Activated CD8-positive, alpha-beta T cell treated with anti-CD3 and anti-CD28 coated beads for 36 hours (primary cell): ENCODE data around the gene SCN1A. TPM values are rescaled to one million over a fixed set of nuclear protein-coding genes. Genes with fewer than 3 reads are reported as not detected.

Source experiments
- ATAC-seq: fragments of 200-7000 bp; cut with Tn5 transposase; one replicate; pipeline ENCODE4 v1.10.0; 2021; ENCODE audit warnings: mild to moderate bottlenecking, moderate library complexity
- CTCF ChIA-PET: fragments of 350-600 bp; sonication (Branson Sonifier 250); formaldehyde crosslinking; loops from one replicate; lab custom pipeline; 2021; ENCODE audit warnings: antibody characterized with exemption; lab: Charles Lee
- POLR2A ChIA-PET: fragments of 350-600 bp; sonication (Branson Sonifier 250); formaldehyde crosslinking; loops from one replicate; lab custom pipeline; 2021; ENCODE audit warnings: antibody characterized with exemption; lab: Charles Lee
- DNase-seq: peaks from one replicate; pipeline ENCODE4 v3.0.0-alpha.2; 2020
- H3K27ac Mint-ChIP-seq: one replicate; pipeline ENCODE4 v1.8.0; 2021; ENCODE audit warnings: mild to moderate bottlenecking, mixed read lengths
- H3K27me3 Mint-ChIP-seq: one replicate; pipeline ENCODE4 v1.8.0; 2021; ENCODE audit warnings: mixed read lengths
- H3K36me3 Mint-ChIP-seq: one replicate; pipeline ENCODE4 v1.8.0; 2021; ENCODE audit warnings: low read depth, mixed read lengths
- H3K4me1 Mint-ChIP-seq: one replicate; pipeline ENCODE4 v1.8.0; 2021; ENCODE audit warnings: low read depth, mixed read lengths
- H3K4me3 Mint-ChIP-seq: one replicate; pipeline ENCODE4 v1.8.0; 2021; ENCODE audit warnings: mild to moderate bottlenecking, moderate library complexity, mixed read lengths
- H3K9me3 Mint-ChIP-seq: one replicate; pipeline ENCODE4 v1.8.0; 2021; ENCODE audit warnings: mixed read lengths
- CTCF ChIP-seq: fragments of 200-600 bp; IDR thresholded peaks from one replicate; pipeline ENCODE4 v1.8.0; 2022; ENCODE audit warnings: antibody characterized with exemption, mild to moderate bottlenecking
- intact Hi-C: fragments of 100-400 bp; cut with micrococcal nuclease; formaldehyde crosslinking; loops from one replicate; pipeline ENCODE4 v1.10.0; 2022
- total RNA-seq, 2 experiments: library from RNA; stranded (reverse); gene quantifications; one replicate each; pipeline ENCODE4 v1.2.3, GENCODE V29; 2021

SCN1A gene
- total RNA-seq, 2 experiments from 2014 or later, result not detected

GRCh38 chr2:166137331-166137730 is 9.5 kb upstream of the SCN1A start:
- POLR2A ChIA-PET, result no interaction called here
- no peak for TF ChIP-seq CTCF
- H3K27me3 Mint-ChIP-seq, result peaks cover 10% of the 10 kb centered on the region
- ATAC-seq, result no peak
- H3K9me3 Mint-ChIP-seq, result peaks cover 4% of the 10 kb centered on the region
- intact Hi-C loops, result no loop called here
- H3K27ac Mint-ChIP-seq, result no peak overlapping the region
- no peaks in the 10 kb centered on the region for H3K36me3 Mint-ChIP-seq
- DNase-seq, result no peak
- H3K4me3 Mint-ChIP-seq, result no peak overlapping the region
- CTCF ChIA-PET, result no interaction called here
- no peaks in the 10 kb centered on the region for H3K4me1 Mint-ChIP-seq

GRCh38 chr2:166135849-166136258 is 8.0 kb upstream of the SCN1A start:
- TF ChIP-seq CTCF, result no peak
- Mint-ChIP-seq H3K36me3 (no peaks in the 10 kb centered on the region), H3K9me3 (peaks cover 4% of the 10 kb centered on the region), H3K4me1 (no peaks in the 10 kb centered on the region), H3K27ac (no peak overlapping the region), H3K27me3 (peaks cover 13% of the 10 kb centered on the region), H3K4me3 (no peak overlapping the region)
- no peak for ATAC-seq
- ChIA-PET CTCF (no interaction called here), POLR2A (no interaction called here)
- intact Hi-C loops, result no loop called here
- no peak for DNase-seq

GRCh38 chr2:166135152-166135848 is 7.5 kb upstream of the SCN1A start:
- Mint-ChIP-seq H3K9me3 (peaks cover 4% of the 10 kb centered on the region), H3K27ac (no peak overlapping the region), H3K36me3 (no peaks in the 10 kb centered on the region), H3K4me3 (no peak overlapping the region), H3K4me1 (no peaks in the 10 kb centered on the region), H3K27me3 (peaks cover 13% of the 10 kb centered on the region)
- no peak for TF ChIP-seq CTCF
- ATAC-seq (no peak), DNase-seq (no peak)
- intact Hi-C loops, result no loop called here
- CTCF ChIA-PET, result no interaction called here
- POLR2A ChIA-PET, result no interaction called here

- H3K9me3 Mint-ChIP-seq, result peaks cover 3% of the 10 kb centered on the region
- no peaks in the 10 kb centered on the region for H3K36me3 Mint-ChIP-seq
- intact Hi-C loops, result no loop called here
- ChIA-PET CTCF (no interaction called here), POLR2A (no interaction called here)
- ATAC-seq (no peak), DNase-seq (no peak)
- TF ChIP-seq CTCF, result no peak
- H3K4me1 Mint-ChIP-seq, result no peaks in the 10 kb centered on the region
- peaks cover 11% of the 10 kb centered on the region for H3K27me3 Mint-ChIP-seq
- H3K4me3 Mint-ChIP-seq, result no peak overlapping the region
- H3K27ac Mint-ChIP-seq, result no peak overlapping the region
Observed at GRCh38 chr2:166134252-166135151, 6.7 kb upstream of the SCN1A start.

GRCh38 chr2:166133653-166134052 is 5.8 kb upstream of the SCN1A start:
- ATAC-seq (no peak), DNase-seq (no peak)
- H3K27ac Mint-ChIP-seq, result no peak overlapping the region
- H3K27me3 Mint-ChIP-seq, result peaks cover 11% of the 10 kb centered on the region
- H3K36me3 Mint-ChIP-seq, result no peaks in the 10 kb centered on the region
- POLR2A ChIA-PET, result no interaction called here
- intact Hi-C loops, result no loop called here
- CTCF ChIA-PET, result no interaction called here
- no peak for TF ChIP-seq CTCF
- no peaks in the 10 kb centered on the region for H3K4me1 Mint-ChIP-seq
- no peak overlapping the region for H3K4me3 Mint-ChIP-seq
- H3K9me3 Mint-ChIP-seq, result no peaks in the 10 kb centered on the region
